Measurements from ENCODE around the gene STIM1.
A peak's percentile ranks its signal among the peaks of the same experiment; 100 is the strongest.
"Not testable (repeated sequence)": the region's sequence is repeated elsewhere in the genome, so short reads cannot be mapped to it uniquely, and the experiment has no call there.

Gene STIM1

GRCh38 chr11:3856856-3857553 lies 1.5 kb downstream of the STIM1 start:
- TF ChIP-seq CTCF (IDR thresholded peaks at IDR 0.05; ENCODE audit: insufficient read depth, low read length, poor library complexity, severe bottlenecking) (no peak), EZH2phosphoT487 (conservative IDR thresholded peaks at IDR 0.05; ENCODE audit: low read length) (no peak)
- peak overlapping the region; percentile 73 for H3K4me3 ChIP-seq (ENCODE audit: insufficient read depth, low read length, poor library complexity, severe bottlenecking)
- no peak overlapping the region for H2AFZ ChIP-seq (ENCODE audit: low read depth, low read length, severe bottlenecking)
- H3K36me3 ChIP-seq (ENCODE audit: low read length), result no peaks in the 10 kb centered on the region
- H3K79me2 ChIP-seq (ENCODE audit: insufficient read depth, low read length), result peaks cover 40% of the 10 kb centered on the region
- no peaks in the 10 kb centered on the region for H3K27me3 ChIP-seq (ENCODE audit: low read length)
- no peaks in the 10 kb centered on the region for H3K9me3 ChIP-seq (ENCODE audit: insufficient read depth, low read length)
- no peak overlapping the region for H3K27ac ChIP-seq (ENCODE audit: low read depth, low read length)
- no peaks in the 10 kb centered on the region for H3K9me2 ChIP-seq (replicated peaks; ENCODE audit: insufficient read depth, low read length)
- H3F3A ChIP-seq (ENCODE audit: insufficient read depth), result peaks cover 13% of the 10 kb centered on the region
- H4K20me1 ChIP-seq (ENCODE audit: low read depth, low read length), result no peaks in the 10 kb centered on the region; the same call in 1 of the 2 replicates
- H3K9ac ChIP-seq (ENCODE audit: low read length), result peak overlapping the region; percentile 72
- H3K4me2 ChIP-seq (ENCODE audit: low read depth, low read length, poor library complexity, severe bottlenecking), result peak overlapping the region; percentile 89

GRCh38 chr11:3857628-3858027 lies 2.2 kb downstream of the STIM1 start:
- no peak overlapping the region for H3K4me3 ChIP-seq (ENCODE audit: insufficient read depth, low read length, poor library complexity, severe bottlenecking)
- no peaks in the 10 kb centered on the region; the same call in 1 of the 2 replicates for H4K20me1 ChIP-seq (ENCODE audit: low read depth, low read length)
- no peak overlapping the region for H3K9ac ChIP-seq (ENCODE audit: low read length)
- peak overlapping the region; percentile 89 for H3K4me2 ChIP-seq (ENCODE audit: low read depth, low read length, poor library complexity, severe bottlenecking)
- peaks cover 13% of the 10 kb centered on the region for H3F3A ChIP-seq (ENCODE audit: insufficient read depth)
- no peaks in the 10 kb centered on the region for H3K27me3 ChIP-seq (ENCODE audit: low read length)
- no peak for TF ChIP-seq EZH2phosphoT487 (conservative IDR thresholded peaks at IDR 0.05; ENCODE audit: low read length)
- no peaks in the 10 kb centered on the region for H3K9me3 ChIP-seq (ENCODE audit: insufficient read depth, low read length)
- peaks cover 43% of the 10 kb centered on the region for H3K79me2 ChIP-seq (ENCODE audit: insufficient read depth, low read length)
- H2AFZ ChIP-seq (ENCODE audit: low read depth, low read length, severe bottlenecking), result no peak overlapping the region
- no peaks in the 10 kb centered on the region for H3K36me3 ChIP-seq (ENCODE audit: low read length)
- H3K27ac ChIP-seq (ENCODE audit: low read depth, low read length), result no peak overlapping the region
- no peaks in the 10 kb centered on the region for H3K9me2 ChIP-seq (replicated peaks; ENCODE audit: insufficient read depth, low read length)

- Histone ChIP-seq H3K4me3 (ENCODE audit: insufficient read depth, low read length, poor library complexity, severe bottlenecking) (no peak overlapping the region), H3K79me2 (ENCODE audit: insufficient read depth, low read length) (peaks cover 52% of the 10 kb centered on the region), H3K9me2 (replicated peaks; ENCODE audit: insufficient read depth, low read length) (no peaks in the 10 kb centered on the region), H3K27ac (ENCODE audit: low read depth, low read length) (no peak overlapping the region), H3K9ac (ENCODE audit: low read length) (peak overlapping the region; percentile 16), H2AFZ (ENCODE audit: low read depth, low read length, severe bottlenecking) (no peak overlapping the region), H3F3A (ENCODE audit: insufficient read depth) (peaks cover 4% of the 10 kb centered on the region), H3K27me3 (ENCODE audit: low read length) (no peaks in the 10 kb centered on the region), H3K9me3 (ENCODE audit: insufficient read depth, low read length) (no peaks in the 10 kb centered on the region), H3K4me2 (ENCODE audit: low read depth, low read length, poor library complexity, severe bottlenecking) (peak overlapping the region; percentile 89), H4K20me1 (ENCODE audit: low read depth, low read length) (no peaks in the 10 kb centered on the region; the same call in 1 of the 2 replicates), H3K36me3 (ENCODE audit: low read length) (no peaks in the 10 kb centered on the region)
- TF ChIP-seq EZH2phosphoT487 (conservative IDR thresholded peaks at IDR 0.05; ENCODE audit: low read length) (no peak), CTCF (IDR thresholded peaks at IDR 0.05; ENCODE audit: insufficient read depth, low read length, poor library complexity, severe bottlenecking) (no peak)
Observed at GRCh38 chr11:3859373-3859881, 4.0 kb downstream of the STIM1 start.

GRCh38 chr11:3860375-3860774 lies 4.9 kb downstream of the STIM1 start:
- Histone ChIP-seq H3K4me3 (ENCODE audit: insufficient read depth, low read length, poor library complexity, severe bottlenecking) (no peak overlapping the region), H4K20me1 (ENCODE audit: low read depth, low read length) (no peaks in the 10 kb centered on the region; the same call in 1 of the 2 replicates), H3K36me3 (ENCODE audit: low read length) (no peaks in the 10 kb centered on the region), H2AFZ (ENCODE audit: low read depth, low read length, severe bottlenecking) (no peak overlapping the region), H3K9me2 (replicated peaks; ENCODE audit: insufficient read depth, low read length) (no peaks in the 10 kb centered on the region), H3K9ac (ENCODE audit: low read length) (no peak overlapping the region), H3K9me3 (ENCODE audit: insufficient read depth, low read length) (no peaks in the 10 kb centered on the region), H3K79me2 (ENCODE audit: insufficient read depth, low read length) (peaks cover 52% of the 10 kb centered on the region), H3K27ac (ENCODE audit: low read depth, low read length) (no peak overlapping the region), H3K4me2 (ENCODE audit: low read depth, low read length, poor library complexity, severe bottlenecking) (no peak overlapping the region), H3K27me3 (ENCODE audit: low read length) (no peaks in the 10 kb centered on the region), H3F3A (ENCODE audit: insufficient read depth) (no peaks in the 10 kb centered on the region)
- TF ChIP-seq CTCF (IDR thresholded peaks at IDR 0.05; ENCODE audit: insufficient read depth, low read length, poor library complexity, severe bottlenecking) (no peak), EZH2phosphoT487 (conservative IDR thresholded peaks at IDR 0.05; ENCODE audit: low read length) (no peak)

- not testable (repeated sequence) for H3K9me3 ChIP-seq (ENCODE audit: insufficient read depth, low read length); H3K27me3 ChIP-seq (ENCODE audit: low read length); H3K36me3 ChIP-seq (ENCODE audit: low read length); H4K20me1 ChIP-seq (ENCODE audit: low read depth, low read length); H3K9ac ChIP-seq (ENCODE audit: low read length); H3K4me3 ChIP-seq (ENCODE audit: insufficient read depth, low read length, poor library complexity, severe bottlenecking); H3K9me2 ChIP-seq (replicated peaks; ENCODE audit: insufficient read depth, low read length); H3K4me2 ChIP-seq (ENCODE audit: low read depth, low read length, poor library complexity, severe bottlenecking); H2AFZ ChIP-seq (ENCODE audit: low read depth, low read length, severe bottlenecking); H3F3A ChIP-seq (ENCODE audit: insufficient read depth); H3K27ac ChIP-seq (ENCODE audit: low read depth, low read length)
- peaks cover 52% of the 10 kb centered on the region for H3K79me2 ChIP-seq (ENCODE audit: insufficient read depth, low read length)
Observed at GRCh38 chr11:3860898-3861393, 5.5 kb downstream of the STIM1 start.

Measured in SU-DHL-6 (cell line).